WERI-Rb-1 (cell line): ENCODE data around the gene SORL1.

ENCODE experiments used
- DNase-seq: peaks from one replicate; pipeline ENCODE4 v3.0.0-alpha.2; 2020
- H3K27ac ChIP-seq: fragments of 250-450 bp; sonication (Bioruptor Pico); 2 replicates; pipeline ENCODE4 v1.5.1; 2020; ENCODE audit warnings: mild to moderate bottlenecking, moderate library complexity
- H3K27me3 ChIP-seq: fragments of 250-450 bp; sonication (Bioruptor Pico); 2 replicates; pipeline ENCODE4 v1.5.1; 2021; ENCODE audit warnings: mild to moderate bottlenecking, low read depth, moderate library complexity; ENCODE audit not compliant: insufficient read depth, severe bottlenecking
- H3K36me3 ChIP-seq: fragments of 250-450 bp; sonication (Bioruptor Pico); 2 replicates; pipeline ENCODE4 v1.5.1; 2020; ENCODE audit warnings: mild to moderate bottlenecking, moderate library complexity
- H3K4me3 ChIP-seq: 2 replicates; pipeline ENCODE4 v1.5.1; 2011; ENCODE audit warnings: low read depth, mild to moderate bottlenecking, control low read depth, low read length
- H3K9me3 ChIP-seq: fragments of 250-450 bp; sonication (Bioruptor Pico); 2 replicates; pipeline ENCODE4 v1.5.1; 2021; ENCODE audit warnings: mild to moderate bottlenecking, moderate library complexity; ENCODE audit not compliant: severe bottlenecking
- CTCF ChIP-seq: IDR thresholded peaks from 2 replicates; pipeline ENCODE4 v1.5.1; 2011; ENCODE audit warnings: low read depth, mild to moderate bottlenecking, control low read depth, inconsistent platforms, low read length

The SORL1 gene

GRCh38 chr11:121439759-121440158 lies 12.4 kb upstream of the SORL1 start:
- DNase-seq, result no peak
- H3K9me3 ChIP-seq, result no peaks in the 10 kb centered on the region
- no peak for TF ChIP-seq CTCF

DNA sequence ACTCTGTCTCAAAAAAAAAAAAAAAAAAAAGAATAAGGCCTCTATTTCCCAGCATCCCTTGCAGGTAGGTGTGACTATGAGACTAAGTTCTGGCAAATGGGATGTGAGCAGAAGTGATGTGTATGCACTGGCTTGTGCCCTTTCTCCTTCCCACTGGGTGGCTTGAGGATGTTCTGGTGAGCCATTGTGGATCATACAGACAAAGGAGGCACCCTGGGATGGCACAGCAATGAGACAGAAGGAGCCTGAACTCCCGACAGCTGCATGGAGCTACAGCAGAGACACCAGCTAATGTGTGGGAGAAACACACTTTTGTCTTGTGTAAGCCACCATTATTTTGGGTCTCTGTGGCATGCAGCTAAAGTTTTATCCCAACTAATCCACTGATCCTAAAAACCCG lies 10.6 kb upstream of the SORL1 start:
- no peaks in the 10 kb centered on the region for H3K9me3 ChIP-seq
- H3K4me3 ChIP-seq, result no peak overlapping the region
- no peak overlapping the region for H3K27ac ChIP-seq
- no peak for DNase-seq
- TF ChIP-seq CTCF, result no peak
- H3K27me3 ChIP-seq, result no peaks in the 10 kb centered on the region
- no peaks in the 10 kb centered on the region for H3K36me3 ChIP-seq

More at GRCh38 chr11:121439759-121440158, 12.4 kb upstream of the SORL1 start:
- Histone ChIP-seq H3K36me3 (no peaks in the 10 kb centered on the region), H3K27ac (no peak overlapping the region), H3K4me3 (no peak overlapping the region), H3K27me3 (no peaks in the 10 kb centered on the region)

GRCh38 chr11:121443688-121444275 lies 8.3 kb upstream of the SORL1 start:
- no peaks in the 10 kb centered on the region for H3K27me3 ChIP-seq
- H3K36me3 ChIP-seq, result no peaks in the 10 kb centered on the region
- no peak for DNase-seq
- no peaks in the 10 kb centered on the region for H3K9me3 ChIP-seq
- no peak overlapping the region for H3K4me3 ChIP-seq
- H3K27ac ChIP-seq, result no peak overlapping the region
- TF ChIP-seq CTCF, result no peak

GRCh38 chr11:121444526-121444925 lies 7.6 kb upstream of the SORL1 start:
- Histone ChIP-seq H3K36me3 (no peaks in the 10 kb centered on the region), H3K4me3 (no peak overlapping the region), H3K27ac (no peak overlapping the region), H3K9me3 (no peaks in the 10 kb centered on the region), H3K27me3 (no peaks in the 10 kb centered on the region)
- TF ChIP-seq CTCF, result no peak
- DNase-seq, result no peak

DNA sequence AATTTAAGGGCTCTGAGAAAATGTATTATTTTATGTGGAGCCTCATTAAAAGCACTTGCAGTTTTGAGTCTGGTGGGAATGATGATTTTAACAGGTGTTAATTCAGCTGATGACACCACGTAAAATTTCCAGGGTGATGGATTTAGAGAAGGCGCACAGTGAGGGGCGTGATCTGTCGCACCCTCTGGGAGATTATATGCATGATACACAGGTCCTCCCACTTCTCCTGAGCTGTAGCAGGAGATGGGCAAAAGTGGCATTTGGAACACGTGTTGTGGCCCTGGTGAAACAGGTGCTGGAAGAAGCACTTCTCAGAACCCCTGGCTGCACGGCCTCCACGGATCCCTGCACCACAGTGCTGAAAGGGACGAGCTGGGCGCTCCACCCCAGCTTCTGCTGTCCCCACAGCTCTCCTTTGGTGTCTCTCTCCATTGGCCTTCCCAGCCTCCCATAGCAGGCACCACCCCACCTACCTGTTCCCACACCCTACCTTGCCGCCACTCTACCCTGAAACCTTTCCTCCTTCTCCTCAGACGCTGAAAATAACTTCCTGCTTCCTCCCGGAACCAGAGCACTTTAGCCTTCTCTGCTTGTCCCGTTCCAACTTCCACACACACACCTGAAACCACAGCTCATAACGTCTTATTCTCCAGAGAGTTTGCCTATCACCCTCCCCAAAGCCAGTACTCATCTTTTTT lies 6.9 kb upstream of the SORL1 start:
- DNase-seq, result no peak
- H3K27ac ChIP-seq, result no peak overlapping the region
- no peak for TF ChIP-seq CTCF

More for the DNA sequence above, 6.9 kb upstream of the SORL1 start:
- Histone ChIP-seq H3K27me3 (no peaks in the 10 kb centered on the region), H3K9me3 (no peaks in the 10 kb centered on the region), H3K4me3 (no peak overlapping the region), H3K36me3 (no peaks in the 10 kb centered on the region)
